Measurements from ENCODE around the gene GABRB3.

GRCh38 chr15:26582840-26583239 lies 190.0 kb downstream of the GABRB3 start:
- TF ChIP-seq ZNF837 (tag by site-specific recombination; IDR thresholded peaks at IDR 0.05) (no peak), ZNF398 (tag by site-specific recombination; IDR thresholded peaks at IDR 0.05) (no peak), ZSCAN18 (tag by site-specific recombination; IDR thresholded peaks at IDR 0.05) (no peak), ZNF169 (tag by site-specific recombination; IDR thresholded peaks at IDR 0.05) (no peak), ZNF830 (tag by site-specific recombination; IDR thresholded peaks at IDR 0.05; ENCODE audit: low read depth) (no peak), ZNF449 (tag by site-specific recombination; IDR thresholded peaks at IDR 0.05) (no peak), TSHZ1 (tag by site-specific recombination; IDR thresholded peaks at IDR 0.05; ENCODE audit: borderline replicate concordance) (no peak)

All from HEK293 (cell line).